GM19193 (cell line): ENCODE results near the gene GTF3A.

Experiments used
- POLR2A ChIP-seq: IDR thresholded peaks from 4 replicates; pipeline ENCODE4 v1.6.1; 2011; ENCODE audit not compliant: insufficient read depth, insufficient read length; ENCODE audit errors: extremely low read depth

The GTF3A gene

DNA sequence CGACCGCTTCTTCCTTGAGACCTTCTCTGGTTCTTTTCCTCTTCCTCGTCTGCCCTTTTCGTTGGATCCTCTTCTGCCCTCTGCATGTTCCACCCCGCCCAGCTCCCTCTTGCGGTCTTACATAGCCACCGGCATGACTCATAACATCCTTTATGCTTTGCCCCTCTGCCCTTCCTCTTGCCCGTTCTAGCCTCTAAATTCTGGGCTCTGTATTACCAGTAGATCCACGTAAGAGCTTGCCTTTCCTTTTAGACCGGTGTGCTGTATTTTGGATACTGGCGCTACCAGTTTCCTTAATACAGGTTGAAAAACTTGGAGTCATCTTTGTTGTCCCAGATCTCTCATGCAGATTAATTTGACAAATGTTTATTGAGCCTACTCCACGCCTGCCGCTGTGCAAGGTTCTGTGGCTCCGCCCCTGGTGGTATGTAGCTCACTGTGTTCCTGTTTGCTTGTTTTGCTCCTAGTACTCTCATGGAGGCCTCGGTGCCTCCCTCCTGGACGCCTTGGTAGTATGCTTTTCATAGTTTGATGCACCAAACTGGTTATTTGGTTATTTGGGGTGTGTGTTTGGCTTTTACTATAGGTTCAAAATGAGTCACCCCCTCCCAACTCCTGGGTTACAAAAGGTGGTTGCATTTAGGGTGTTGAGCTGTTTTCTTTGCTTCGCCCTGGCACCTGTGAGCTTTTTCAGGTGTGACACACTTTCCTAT lies 1.7 kb downstream of the GTF3A start:
- TF ChIP-seq POLR2A: no peak

DNA sequence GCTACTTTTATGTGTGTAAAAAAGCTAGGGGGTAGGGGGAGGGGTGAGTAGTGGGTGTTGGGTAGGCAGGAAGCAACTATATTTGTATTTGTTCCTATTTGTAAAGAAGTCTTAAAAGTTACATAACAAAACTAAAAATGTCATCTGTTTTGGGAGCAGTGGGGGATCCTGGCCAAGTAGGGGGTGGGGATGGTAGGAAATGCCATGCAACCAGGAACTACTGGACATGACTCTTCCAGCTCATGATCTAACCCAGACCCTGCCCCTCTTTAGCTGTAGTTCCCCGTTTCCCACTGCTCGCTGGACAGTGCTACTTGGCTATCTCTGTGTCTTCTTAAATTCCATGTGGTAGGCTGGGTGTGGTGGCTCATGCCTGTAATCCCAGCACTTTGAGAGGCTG lies 3.2 kb downstream of the GTF3A start:
- no peak for TF ChIP-seq POLR2A

DNA sequence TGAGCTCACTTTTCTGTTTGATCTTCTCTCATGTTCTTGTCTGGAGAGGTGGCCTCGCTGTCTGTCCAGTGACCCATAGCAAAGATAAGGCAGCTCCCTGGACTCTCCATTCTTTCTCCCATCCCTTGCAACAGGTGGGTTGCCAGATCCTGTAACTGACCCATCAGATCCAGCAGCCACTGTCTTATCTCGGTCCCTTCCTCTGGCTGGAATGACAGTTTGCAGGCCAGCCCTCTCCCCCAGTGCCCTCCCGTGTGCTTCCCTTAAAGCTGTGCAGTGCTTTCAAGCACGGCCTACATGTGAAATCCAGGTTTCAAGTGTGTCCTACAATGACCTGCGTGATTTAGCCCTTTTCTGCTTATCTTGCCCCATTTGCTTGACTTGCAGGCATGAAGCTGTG lies 3.7 kb downstream of the GTF3A start:
- no peak for TF ChIP-seq POLR2A

GRCh38 chr13:27432180-27432579 lies 7.8 kb downstream of the GTF3A start:
- no peak for TF ChIP-seq POLR2A

DNA sequence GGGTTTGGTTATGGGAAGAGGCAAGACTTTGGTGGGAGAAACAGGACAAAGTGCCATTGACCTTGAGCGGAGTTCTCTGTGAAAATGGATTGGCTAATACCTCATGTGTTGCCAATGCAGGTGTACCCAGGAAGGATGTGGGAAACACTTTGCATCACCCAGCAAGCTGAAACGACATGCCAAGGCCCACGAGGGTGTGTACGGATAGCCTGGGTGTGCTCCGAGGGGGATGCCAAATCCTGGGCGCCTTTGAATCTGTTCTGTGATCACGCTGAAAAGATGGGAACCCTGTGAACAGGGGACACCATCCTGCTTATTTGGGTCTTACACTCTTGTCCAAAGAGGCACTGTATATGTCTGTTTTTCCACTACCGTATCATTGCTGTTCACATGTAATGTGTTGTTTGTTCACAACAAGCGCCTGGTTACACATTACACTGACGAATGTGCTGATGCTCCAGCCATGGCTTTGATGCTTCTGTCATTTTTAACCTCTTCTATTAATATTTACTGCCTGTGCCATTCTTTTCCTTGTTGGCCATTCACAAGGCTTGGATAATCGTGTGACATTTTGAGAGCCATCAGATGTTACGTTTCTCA lies 8.3 kb downstream of the GTF3A start:
- no peak for TF ChIP-seq POLR2A

GRCh38 chr13:27437126-27437525 lies 12.7 kb downstream of the GTF3A start:
- no peak for TF ChIP-seq POLR2A

- TF ChIP-seq POLR2A: no peak
Measured at GRCh38 chr13:27440408-27440807, 16.0 kb downstream of the GTF3A start.

- TF ChIP-seq POLR2A: no peak
Measured at GRCh38 chr13:27442071-27442647, 17.7 kb downstream of the GTF3A start.

- TF ChIP-seq POLR2A: no peak
Measured at GRCh38 chr13:27442797-27443196, 18.4 kb downstream of the GTF3A start.

- TF ChIP-seq POLR2A: no peak
Measured at GRCh38 chr13:27446986-27447583, 22.7 kb downstream of the GTF3A start.

DNA sequence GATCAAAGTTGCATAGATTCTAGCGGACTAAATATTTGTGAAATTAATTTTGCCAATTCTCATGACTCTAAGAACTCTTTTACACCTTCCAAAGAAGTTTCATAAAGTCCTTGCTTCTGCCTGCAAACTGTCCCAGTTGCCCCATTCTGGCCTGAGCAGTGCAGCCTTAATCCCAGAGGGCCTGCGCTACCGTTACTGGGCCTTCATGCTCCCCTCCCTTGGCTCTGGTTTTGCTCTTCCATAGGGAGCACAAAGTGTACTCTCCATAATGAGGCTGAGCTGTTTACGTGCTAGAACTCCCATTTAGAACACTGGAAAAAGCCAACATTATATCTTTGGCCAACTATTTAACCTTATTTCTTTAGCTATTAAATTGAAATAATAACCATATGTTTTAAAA lies 23.9 kb downstream of the GTF3A start:
- no peak for TF ChIP-seq POLR2A

DNA sequence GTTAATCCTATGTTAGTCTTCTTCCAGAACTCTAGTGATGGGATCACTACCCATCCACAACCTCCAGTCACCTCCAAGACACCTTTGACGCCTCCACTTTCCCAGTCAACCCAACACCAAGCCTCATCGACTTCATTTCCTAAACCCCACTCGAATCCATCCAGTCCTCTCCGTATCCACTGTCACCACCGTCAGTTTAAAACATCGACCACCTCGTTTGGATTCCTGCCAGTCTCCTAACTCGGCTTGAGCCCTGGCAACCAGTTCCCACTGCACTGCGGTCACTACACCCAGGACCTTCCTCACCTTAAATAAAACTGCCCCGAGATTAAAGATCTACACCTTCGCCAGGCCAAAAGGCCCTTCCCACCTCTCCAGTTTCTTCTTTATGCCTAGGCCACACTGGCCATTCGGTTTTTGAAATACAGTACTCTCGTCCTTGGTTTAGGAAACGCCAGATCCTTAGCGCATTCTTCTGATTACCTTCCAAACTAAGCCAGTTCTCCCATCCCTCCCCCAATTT lies 24.7 kb downstream of the GTF3A start:
- TF ChIP-seq POLR2A: no peak

DNA sequence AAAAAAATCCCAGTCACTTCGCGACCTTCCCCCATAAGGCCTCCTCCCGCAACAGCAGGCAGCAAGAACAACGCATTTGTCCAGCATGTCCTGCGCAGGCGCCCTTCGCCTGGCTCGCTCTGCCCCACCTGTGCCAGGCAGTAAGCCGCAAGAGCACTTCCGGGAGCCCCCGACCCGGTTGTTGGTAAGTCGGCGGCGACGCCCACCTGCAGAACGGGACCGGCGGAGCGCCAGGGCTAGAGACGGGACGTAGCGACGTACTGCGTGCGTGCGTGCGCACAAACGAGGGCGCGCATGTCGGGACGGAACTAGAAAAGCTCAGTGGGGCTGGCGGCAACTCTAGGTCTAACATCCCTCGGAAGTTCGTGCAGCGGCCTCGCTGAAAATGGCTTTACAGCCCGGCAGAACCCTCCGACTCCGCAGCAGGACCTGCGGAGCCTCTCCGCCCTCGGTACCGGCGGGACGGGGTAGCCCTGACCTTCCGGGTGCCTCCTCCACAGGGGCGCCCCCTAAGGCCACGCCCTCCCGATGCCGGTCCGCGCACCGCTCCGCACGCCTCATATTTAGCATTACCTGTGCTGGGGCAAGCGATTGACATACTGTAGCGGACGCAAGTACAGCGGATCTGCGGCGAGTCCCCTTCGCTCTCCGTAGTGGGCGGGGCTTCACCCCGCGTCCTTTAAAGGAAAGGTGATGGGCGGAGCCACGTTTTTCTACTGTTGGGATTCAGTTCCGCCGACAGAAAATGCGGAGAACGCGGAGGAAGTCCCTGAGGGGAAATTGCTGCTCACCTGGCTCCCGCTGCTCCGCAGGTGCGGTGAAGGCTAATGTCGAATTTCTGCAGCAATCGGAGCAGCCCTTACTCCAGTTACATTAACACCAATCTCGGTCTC lies 25.8 kb downstream of the GTF3A start, which contains the start of gene MTIF3:
TSS of gene MTIF3 (minus strand) at position 629 of the 893 bp plus-strand sequence. CDS start 10,116 bp downstream, outside the sequence.
- peak; percentile 95 for TF ChIP-seq POLR2A

- no peak for TF ChIP-seq POLR2A
Measured at GRCh38 chr13:27450921-27451471, 26.6 kb downstream of the GTF3A start.
